ENCODE results near the gene PAX6. TPM values are rescaled to one million over a fixed set of nuclear protein-coding genes. Genes with fewer than 3 reads are reported as not detected.

Gene PAX6
- polyA plus RNA-seq, 1 of the 3 experiments (the other 2 are of a cell fraction): not detected

DNA sequence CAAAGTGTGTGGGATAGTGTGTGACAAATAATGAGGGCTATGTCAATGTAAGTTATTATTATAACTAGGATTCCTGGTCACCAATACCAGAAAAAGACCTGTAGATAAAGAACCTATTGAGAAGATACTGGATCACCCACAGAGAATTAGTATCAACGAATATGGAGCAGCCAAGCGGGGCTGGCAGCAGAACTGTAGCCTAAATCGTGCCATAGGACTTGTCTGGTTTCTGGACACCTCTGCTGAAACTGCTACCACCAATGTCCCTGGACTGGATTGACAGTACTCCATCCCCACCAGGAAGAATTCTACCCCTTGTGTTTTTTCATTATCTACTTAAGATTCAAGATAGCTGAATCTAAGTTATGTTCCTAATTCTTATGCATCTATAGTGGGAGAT, 30.3 kb upstream of the PAX6 start:
- 10% methylated on average over 3 of the region's 3 CpGs for WGBS (ENCODE audit: low lambda C conversion rate)
- no peaks in the 10 kb centered on the region for H3K4me1 ChIP-seq (ENCODE audit: control insufficient read depth in 1 of 2, insufficient read depth in 2 of 2, low read depth in 1 of 2, low read length in 1 of 2)
- H3K9me3 ChIP-seq: no peaks in the 10 kb centered on the region
- H3K27ac ChIP-seq (ENCODE audit: low read depth in 2 of 2, low read length in 1 of 2): no peak overlapping the region
- H3K27me3 ChIP-seq (ENCODE audit: insufficient read depth): peaks cover 55% of the 10 kb centered on the region; the same call in 1 of the 2 replicates
- DNase-seq: no peak
- ChIA-PET CTCF (no interaction called here), POLR2A (no interaction called here)
- H3K4me3 ChIP-seq (ENCODE audit: low read depth in 2 of 2, low read length in 1 of 2): no peak overlapping the region
- H3K79me2 ChIP-seq (ENCODE audit: insufficient read depth): no peaks in the 10 kb centered on the region
- no peaks in the 10 kb centered on the region for H3K36me3 ChIP-seq (replicated peaks in 1 of 2; ENCODE audit: control insufficient read depth in 1 of 2, insufficient read depth in 2 of 2, low read length in 1 of 2)
- H2AFZ ChIP-seq (ENCODE audit: low read depth): no peak overlapping the region
- H3F3A ChIP-seq (replicated peaks; ENCODE audit: insufficient read depth): no peaks in the 10 kb centered on the region
- no peaks in the 10 kb centered on the region for H4K20me1 ChIP-seq (ENCODE audit: insufficient read depth)
- no peaks in the 10 kb centered on the region for H3K9me2 ChIP-seq
- no peak overlapping the region for H3K4me2 ChIP-seq
- TF ChIP-seq REST (IDR thresholded peaks at IDR 0.05; ENCODE audit: low read depth, low read length) (no peak), MEF2A (IDR thresholded peaks at IDR 0.05; ENCODE audit: borderline replicate concordance, low read depth) (no peak), IRF3 (IDR thresholded peaks at IDR 0.05; ENCODE audit: low read depth, low read length) (no peak)
- no peak overlapping the region for H3K9ac ChIP-seq

- no peak for DNase-seq
- no peak overlapping the region for H3K27ac ChIP-seq (ENCODE audit: low read depth in 2 of 2, low read length in 1 of 2)
- H4K20me1 ChIP-seq (ENCODE audit: insufficient read depth): no peaks in the 10 kb centered on the region
- H3K9ac ChIP-seq: no peak overlapping the region
- H3F3A ChIP-seq (replicated peaks; ENCODE audit: insufficient read depth): no peaks in the 10 kb centered on the region
- TF ChIP-seq MEF2A (IDR thresholded peaks at IDR 0.05; ENCODE audit: borderline replicate concordance, low read depth) (no peak), CHD2 (IDR thresholded peaks at IDR 0.05; ENCODE audit: low read length, partially characterized antibody) (no peak), TAF1 (IDR thresholded peaks at IDR 0.05; ENCODE audit: borderline replicate concordance, low read depth, low read length) (no peak), EP300 (IDR thresholded peaks at IDR 0.05; ENCODE audit: borderline replicate concordance in 1 of 2, low read depth in 1 of 2, low read length in 1 of 2) (no peak), SMC3 (IDR thresholded peaks at IDR 0.05; ENCODE audit: low read depth, low read length) (no peak), RXRA (IDR thresholded peaks at IDR 0.05; ENCODE audit: borderline replicate concordance, low read depth) (no peak), NFIC (IDR thresholded peaks at IDR 0.05; ENCODE audit: borderline replicate concordance) (no peak), GABPA (IDR thresholded peaks at IDR 0.05; ENCODE audit: low read depth) (no peak), PBX3 (IDR thresholded peaks at IDR 0.05) (no peak), USF2 (IDR thresholded peaks at IDR 0.05; ENCODE audit: borderline replicate concordance, low read depth, low read length) (no peak), MXI1 (IDR thresholded peaks at IDR 0.05; ENCODE audit: low read depth, low read length) (no peak), TCF12 (IDR thresholded peaks at IDR 0.05) (no peak), MAX (IDR thresholded peaks at IDR 0.05; ENCODE audit: low read depth) (no peak), FOXJ3 (CRISPR knock-in tag; IDR thresholded peaks at IDR 0.05) (no peak)
- TF ChIP-seq, protein P1, sequence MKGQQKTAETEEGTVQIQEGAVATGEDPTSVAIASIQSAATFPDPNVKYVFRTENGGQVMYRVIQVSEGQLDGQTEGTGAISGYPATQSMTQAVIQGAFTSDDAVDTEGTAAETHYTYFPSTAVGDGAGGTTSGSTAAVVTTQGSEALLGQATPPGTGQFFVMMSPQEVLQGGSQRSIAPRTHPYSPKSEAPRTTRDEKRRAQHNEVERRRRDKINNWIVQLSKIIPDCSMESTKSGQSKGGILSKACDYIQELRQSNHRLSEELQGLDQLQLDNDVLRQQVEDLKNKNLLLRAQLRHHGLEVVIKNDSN (IDR thresholded peaks at IDR 0.05; ENCODE audit: borderline replicate concordance, low read depth): no peak
- H3K9me3 ChIP-seq: no peaks in the 10 kb centered on the region
- no peaks in the 10 kb centered on the region for H3K79me2 ChIP-seq (ENCODE audit: insufficient read depth)
- no peaks in the 10 kb centered on the region for H3K9me2 ChIP-seq
- POLR2A ChIA-PET: no interaction called here
- CTCF ChIA-PET: no interaction called here
- H3K27me3 ChIP-seq (ENCODE audit: insufficient read depth): peaks cover 51% of the 10 kb centered on the region
- H3K4me2 ChIP-seq: no peak overlapping the region
- H3K4me1 ChIP-seq (ENCODE audit: control insufficient read depth in 1 of 2, insufficient read depth in 2 of 2, low read depth in 1 of 2, low read length in 1 of 2): no peaks in the 10 kb centered on the region
- no peaks in the 10 kb centered on the region for H3K36me3 ChIP-seq (replicated peaks in 1 of 2; ENCODE audit: control insufficient read depth in 1 of 2, insufficient read depth in 2 of 2, low read length in 1 of 2)
- no peak overlapping the region for H3K4me3 ChIP-seq (ENCODE audit: low read depth in 2 of 2, low read length in 1 of 2)
- no peak overlapping the region for H2AFZ ChIP-seq (ENCODE audit: low read depth)
- WGBS (ENCODE audit: low lambda C conversion rate): 0% methylated on average over 1 of the region's 1 CpG
Observed at GRCh38 chr11:31834237-31834636, 23.1 kb upstream of the PAX6 start.
